NCI-H1417 treated with DMSO at 0.1 percent for 48 hours (cell line): ENCODE data around the gene FOXK2.

Experiments
- DNase-seq: peaks from one replicate; lab custom pipeline; 2025; lab: John Stamatoyannopoulos, UW

FOXK2 gene

DNA sequence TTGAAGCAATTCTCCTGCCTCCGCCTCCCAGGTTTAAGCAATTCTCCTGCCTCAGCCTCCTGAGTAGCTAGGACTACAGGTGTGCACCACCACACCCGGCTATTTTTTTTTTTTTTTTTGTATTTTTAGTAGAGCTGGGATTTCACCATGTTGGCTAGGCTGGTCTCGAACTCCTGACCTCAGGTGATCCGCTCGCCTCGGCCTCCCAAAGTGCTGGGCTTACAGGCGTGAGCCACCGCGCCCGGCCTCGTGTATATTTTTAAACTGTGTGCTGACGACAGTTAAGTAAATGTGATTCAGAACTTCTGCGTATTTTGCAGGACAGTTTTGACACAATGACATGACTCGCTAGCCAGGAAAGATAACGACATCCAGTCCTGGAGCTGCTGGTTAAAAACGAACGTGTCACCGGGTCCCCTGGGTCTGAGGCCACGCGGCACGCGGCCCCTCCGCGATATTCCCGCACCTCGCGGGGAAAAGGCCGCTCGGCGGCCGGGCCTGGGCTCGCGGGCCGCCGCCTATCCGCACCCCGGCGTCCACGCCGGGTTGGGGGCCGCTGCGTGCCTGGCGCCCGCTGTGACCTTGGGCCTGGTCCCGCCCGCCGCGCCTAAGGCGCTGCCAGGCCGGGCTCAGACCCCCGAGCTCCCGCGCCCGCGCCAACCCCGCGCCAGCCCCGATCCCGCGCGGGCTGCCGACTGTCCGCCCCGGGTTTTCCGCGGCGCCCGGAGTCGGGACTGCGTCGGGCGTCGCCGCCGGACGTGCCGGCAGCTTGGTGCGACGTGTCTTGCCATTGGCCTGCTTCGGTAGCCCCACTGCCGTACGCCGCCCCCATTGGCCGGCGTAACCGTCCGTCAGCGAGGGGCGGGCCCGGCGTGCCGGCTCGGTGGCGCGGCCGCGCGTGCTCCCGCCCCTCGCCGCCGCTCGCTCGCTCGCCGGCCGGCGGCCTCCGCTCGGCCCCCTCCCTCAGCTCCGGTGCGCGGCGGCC, at the start of gene FOXK2:
TSS of gene FOXK2 (plus strand) at position 907 of the 985 bp plus-strand sequence. CDS start 157 bp downstream, outside the sequence.
- no peak for DNase-seq

GRCh38 chr17:82470065-82470464, 49.5 kb upstream of the FOXK2 start:
- DNase-seq, result no peak

DNA sequence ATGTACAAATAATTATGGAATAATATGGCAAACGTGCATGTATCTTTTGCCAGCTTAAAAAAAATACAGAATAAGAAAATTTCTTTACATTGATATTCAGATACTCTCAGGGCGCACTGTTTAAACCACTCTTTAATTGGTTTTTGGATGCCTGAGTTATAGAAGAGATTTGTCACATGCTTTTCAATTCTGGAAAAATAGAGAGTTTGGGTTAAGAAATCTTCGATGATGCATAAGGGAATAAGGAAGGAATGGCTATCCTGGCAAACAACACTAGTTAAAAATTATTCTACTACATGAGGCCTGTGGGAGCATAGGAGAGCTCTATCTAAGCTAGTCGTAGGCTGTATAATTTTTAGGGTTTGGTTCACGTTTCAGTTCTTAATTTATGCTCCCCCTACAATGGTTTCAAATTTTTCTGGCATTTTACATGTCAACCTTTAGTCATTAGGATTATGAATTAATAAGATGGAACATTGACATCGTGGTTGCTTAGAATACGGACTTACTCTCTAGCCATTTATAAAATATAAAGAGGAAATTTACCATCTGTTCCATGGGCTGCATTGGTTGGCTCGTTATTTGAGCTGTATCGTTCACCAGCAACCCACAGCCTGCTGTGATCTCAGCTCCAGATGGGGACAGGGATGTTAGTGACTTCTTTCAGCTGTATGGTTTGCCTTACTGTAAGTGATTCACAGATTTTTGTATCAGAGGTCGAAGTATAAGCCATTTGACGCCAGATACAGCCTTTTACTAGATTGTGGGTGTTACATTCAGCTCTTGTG, 45.1 kb upstream of the FOXK2 start:
- no peak for DNase-seq

DNA sequence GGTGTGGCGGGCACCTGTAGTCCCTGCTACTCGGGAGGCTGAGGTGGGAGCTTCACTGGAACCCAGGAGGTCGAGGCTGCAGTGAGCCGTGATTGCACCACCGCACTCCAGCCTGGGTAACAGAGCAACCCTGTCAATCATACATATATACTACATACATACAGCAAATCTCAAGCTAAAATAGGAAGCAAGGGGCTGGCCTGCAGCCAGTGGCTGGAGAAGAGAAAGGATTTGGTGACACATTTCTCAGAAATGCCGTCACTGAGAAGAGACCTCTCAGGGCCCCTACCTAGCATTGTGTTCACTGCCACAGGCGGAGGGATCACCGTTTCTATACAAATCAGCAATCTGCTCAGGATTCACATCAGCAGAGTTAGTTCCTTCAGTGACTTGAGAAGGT, 44.1 kb upstream of the FOXK2 start:
- DNase-seq, result no peak

DNA sequence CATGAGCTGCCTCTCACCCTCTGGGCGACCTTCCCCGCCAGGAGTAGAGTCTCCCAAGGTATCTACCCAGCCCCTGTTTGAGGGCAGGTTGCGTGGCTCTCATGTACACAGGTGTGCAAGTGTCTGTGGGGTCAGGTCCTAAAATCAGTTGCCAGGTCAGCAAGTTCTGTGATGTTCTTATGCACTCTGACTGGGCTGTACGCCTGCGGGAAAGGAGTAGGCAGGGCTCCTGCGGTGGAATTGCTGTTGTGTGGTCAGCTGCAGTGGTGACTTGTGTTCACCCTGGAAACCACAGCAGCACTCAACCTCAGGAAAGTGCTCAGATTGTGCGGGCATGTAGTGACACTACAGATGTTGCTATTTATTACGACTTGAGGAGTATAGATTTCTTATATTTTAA, 41.6 kb upstream of the FOXK2 start:
- no peak for DNase-seq

DNA sequence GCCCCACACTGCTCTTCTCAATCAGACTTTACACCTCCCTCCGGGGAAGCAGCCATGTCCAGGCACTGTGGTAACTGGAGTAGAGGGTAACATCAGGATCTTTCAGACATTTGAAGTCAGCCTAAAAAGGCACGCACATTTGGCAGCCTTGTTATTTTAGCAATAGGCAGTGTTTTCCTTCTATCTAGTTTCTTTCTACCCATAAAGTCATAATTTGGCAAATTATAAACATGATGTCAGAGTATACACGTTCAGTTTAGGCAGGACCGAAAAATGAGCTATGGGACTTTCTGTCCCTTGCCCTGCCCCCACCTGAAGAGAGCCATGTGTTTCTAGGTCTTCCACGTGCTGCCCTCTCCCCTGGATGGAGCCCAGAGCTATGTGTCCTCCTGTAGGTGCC, 39.9 kb upstream of the FOXK2 start:
- no peak for DNase-seq

DNA sequence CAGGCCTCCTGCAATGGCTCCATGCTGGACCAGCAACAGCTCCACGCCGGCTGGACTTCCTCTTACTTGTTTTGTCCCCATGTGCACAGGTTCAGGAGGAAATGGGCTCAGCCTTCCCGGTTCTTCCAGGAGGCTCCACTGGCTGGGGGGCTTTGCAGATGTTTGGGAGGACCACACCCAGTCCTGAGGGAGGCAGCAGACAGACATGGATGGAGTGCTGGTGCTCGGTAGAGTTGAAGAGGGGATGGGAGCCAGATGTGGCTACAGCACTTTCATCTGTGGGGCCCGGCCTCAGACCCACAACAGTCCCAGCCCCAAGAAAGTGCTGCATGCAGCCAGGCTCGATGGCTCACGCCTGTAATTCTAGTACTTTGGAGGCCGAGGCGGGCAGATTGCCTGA, 39.2 kb upstream of the FOXK2 start:
- DNase-seq, result no peak

GRCh38 chr17:82483204-82483660, 36.3 kb upstream of the FOXK2 start:
- no peak for DNase-seq

- no peak for DNase-seq
Measured at GRCh38 chr17:82483836-82484235, 35.7 kb upstream of the FOXK2 start.

DNA sequence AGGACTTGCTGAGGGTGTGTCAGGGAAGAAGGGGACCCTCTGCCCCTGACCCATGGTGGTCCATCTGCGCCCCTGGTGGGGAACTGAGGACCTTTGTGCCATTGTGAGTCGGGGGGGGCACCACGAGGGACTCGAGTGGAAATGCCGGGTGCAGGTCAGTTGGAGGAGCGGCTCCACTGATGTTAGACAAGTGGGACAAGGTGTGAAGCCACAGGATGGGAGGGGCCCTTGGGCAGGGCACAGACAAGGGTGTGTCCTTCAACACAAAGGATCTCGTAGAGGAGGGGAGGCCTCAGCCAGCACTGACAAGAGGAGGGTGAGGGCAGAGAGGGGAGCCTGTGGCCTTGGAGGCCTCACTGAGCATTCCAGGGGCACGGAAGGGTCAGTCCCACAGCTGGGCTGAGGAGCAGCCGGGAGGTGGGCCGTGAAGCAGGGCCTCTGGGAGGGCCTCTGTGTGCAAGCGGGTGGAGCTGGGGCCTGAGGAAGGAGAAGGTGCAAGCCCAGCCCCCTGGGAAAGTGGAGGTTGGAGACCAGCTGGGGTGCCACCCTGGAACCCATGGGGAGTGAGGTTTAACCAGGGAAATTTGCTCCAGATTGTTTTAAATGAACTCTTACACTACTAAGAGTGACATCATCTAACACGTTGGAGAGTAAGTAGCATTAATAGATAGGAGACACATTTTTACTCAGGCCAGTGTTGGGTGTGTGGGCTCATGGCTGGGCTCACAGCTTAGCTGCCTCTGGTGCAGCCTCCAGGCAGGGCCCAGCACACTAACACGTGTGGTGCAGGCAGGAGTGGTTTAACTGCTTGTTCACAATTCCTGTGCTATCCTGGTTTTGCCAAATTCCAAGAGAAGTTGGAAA, 33.1 kb upstream of the FOXK2 start:
- DNase-seq, result no peak

DNA sequence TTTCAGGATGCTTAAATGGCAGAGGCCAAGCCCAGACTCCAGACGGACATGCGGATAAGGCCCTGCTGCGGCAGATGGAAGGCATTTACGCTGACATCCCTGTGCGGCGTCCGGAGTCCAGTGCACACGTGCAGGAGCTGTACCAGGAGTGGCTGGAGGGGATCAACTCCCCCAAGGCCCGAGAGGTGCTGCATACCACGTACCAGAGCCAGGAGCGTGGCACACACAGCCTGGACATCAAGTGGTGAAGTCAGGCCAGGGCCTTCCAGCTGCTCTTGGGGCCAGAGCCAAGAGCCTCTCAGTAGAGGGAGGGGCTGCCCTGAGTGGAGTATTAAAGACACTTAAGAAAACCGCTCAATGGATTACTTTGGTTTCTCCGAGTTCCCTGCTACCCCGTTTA, 31.6 kb upstream of the FOXK2 start:
- no peak for DNase-seq

DNA sequence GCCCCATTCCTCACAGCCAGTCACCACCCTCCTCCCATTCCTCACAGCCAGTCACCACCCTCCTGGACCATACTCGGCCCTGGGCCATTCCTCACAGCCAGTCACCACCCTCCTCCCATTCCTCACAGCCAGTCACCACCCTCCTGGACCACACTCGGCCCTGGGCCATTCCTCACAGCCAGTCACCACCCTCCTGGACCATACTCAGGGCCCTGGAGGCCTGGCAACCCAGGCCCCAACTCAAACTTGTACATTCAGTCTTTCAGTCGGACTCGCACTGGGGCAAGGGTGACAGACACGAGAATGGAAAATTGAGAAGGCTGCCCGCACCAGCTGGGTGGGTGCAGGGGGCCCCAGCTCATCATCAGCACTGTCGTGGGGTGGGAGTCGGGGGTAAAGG, 30.4 kb upstream of the FOXK2 start:
- DNase-seq, result no peak

GRCh38 chr17:82489851-82490511, 29.6 kb upstream of the FOXK2 start:
- no peak for DNase-seq

GRCh38 chr17:82490512-82491195, 28.9 kb upstream of the FOXK2 start:
- DNase-seq, result peak; percentile 42

DNA sequence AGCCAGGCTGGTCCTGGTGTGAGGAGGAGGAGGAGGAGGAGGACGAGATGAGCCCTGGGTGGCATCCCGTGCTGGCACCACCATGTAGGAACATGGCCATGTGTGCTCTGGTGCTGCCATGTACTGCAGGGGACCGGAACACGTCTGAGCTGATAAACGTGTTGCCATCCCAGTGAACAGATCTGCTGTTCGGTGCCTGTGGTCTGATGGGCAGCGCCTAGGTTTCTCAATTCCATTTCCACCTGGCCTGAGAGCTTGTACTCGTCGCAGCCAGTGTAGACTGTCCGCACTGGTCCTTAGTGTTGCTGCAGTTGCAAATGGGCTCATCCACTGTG, 28.4 kb upstream of the FOXK2 start:
- DNase-seq, result no peak

GRCh38 chr17:82491533-82491932, 28.0 kb upstream of the FOXK2 start:
- no peak for DNase-seq

DNA sequence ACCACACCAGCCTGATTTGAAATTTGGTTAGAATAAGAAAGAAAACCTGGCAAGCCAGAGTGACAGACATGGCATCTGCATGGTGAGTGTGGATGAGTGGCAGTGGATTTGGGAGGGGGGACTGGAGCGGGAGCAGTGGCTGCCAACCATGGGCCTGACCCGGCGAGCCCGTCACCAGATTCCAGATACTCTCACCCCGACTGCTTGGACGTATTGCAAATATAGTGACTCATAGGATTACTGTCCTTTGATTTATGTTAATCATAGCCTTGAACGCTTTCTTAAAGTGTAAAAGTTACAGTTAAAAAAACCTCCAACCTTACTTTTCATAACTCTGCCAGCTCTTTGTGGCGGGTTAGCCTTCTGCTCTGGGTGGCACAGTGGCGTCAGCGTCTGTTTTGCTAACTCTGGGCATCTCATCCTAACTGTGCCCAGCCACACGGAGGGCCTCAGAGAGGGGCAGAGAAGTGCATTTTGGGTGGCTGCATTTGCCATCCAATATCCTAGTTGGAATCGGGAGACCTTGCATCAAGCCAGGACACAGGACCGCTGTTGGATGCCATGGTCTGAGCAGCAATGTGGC, 26.8 kb upstream of the FOXK2 start:
- no peak for DNase-seq

- no peak for DNase-seq
Measured at GRCh38 chr17:82493226-82493781, 26.2 kb upstream of the FOXK2 start.

GRCh38 chr17:82494236-82495055, 25.1 kb upstream of the FOXK2 start:
- no peak for DNase-seq
